Uterus (tissue), 4 donors: ENCODE results near the gene RNF13. TPM values are rescaled to one million over a fixed set of nuclear protein-coding genes. Genes with fewer than 3 reads are reported as not detected.

ENCODE experiments used
- DNase-seq, 2 donors: peaks; one replicate each; pipeline ENCODE4 v3.0.0-alpha.2; 2019 to 2020
- H3K27ac ChIP-seq, 2 donors: fragments of 200-600 bp; sonication (generic); 1 replicate in 1 of 2; 2 replicates in 1 of 2; pipeline ENCODE4 v1.5.1; 2016 to 2018
- H3K27me3 ChIP-seq, 2 donors: fragments of 200-600 bp; sonication (generic); one replicate each; pipeline ENCODE4 v1.5.1; 2018 to 2019; ENCODE audit warnings: control low read depth in 1 of 2
- H3K36me3 ChIP-seq, 2 donors: fragments of 200-600 bp; sonication (generic); one replicate each; pipeline ENCODE4 v1.5.1; 2019; ENCODE audit warnings: control low read depth in 1 of 2
- H3K4me1 ChIP-seq, 2 donors: fragments of 200-600 bp; sonication (generic); one replicate each; pipeline ENCODE4 v1.5.1; 2018 to 2019; ENCODE audit warnings: control low read depth in 1 of 2
- H3K4me3 ChIP-seq, 2 donors: fragments of 200-600 bp; sonication (generic); 1 replicate in 1 of 2; 2 replicates in 1 of 2; pipeline ENCODE4 v1.5.1; 2018 to 2019; ENCODE audit warnings: mild to moderate bottlenecking in 1 of 2
- H3K9me3 ChIP-seq, 2 donors: fragments of 200-600 bp; sonication (generic); one replicate each; pipeline ENCODE4 v1.5.1; 2019; ENCODE audit warnings: control low read depth in 1 of 2
- CTCF ChIP-seq, 4 experiments: fragments of 200-600 bp in 2 of 4; fragments of 450-650 bp in 2 of 4; sonication (generic) in 2 of 4; IDR thresholded peaks; one replicate each; pipeline ENCODE4 v1.5.1; 2016 to 2019; ENCODE audit warnings: antibody characterized with exemption in 4 of 4, mild to moderate bottlenecking in 2 of 4, moderate library complexity in 1 of 4
- POLR2A ChIP-seq, 2 donors: fragments of 450-650 bp; IDR thresholded peaks; one replicate each; pipeline ENCODE4 v1.6.1; 2016; ENCODE audit warnings: antibody characterized with exemption in 2 of 2, mild to moderate bottlenecking in 1 of 2, moderate library complexity in 1 of 2
- intact Hi-C: fragments of 100-400 bp; cut with DNase I; formaldehyde crosslinking; loops from one replicate; pipeline ENCODE4 v1.15.1; 2023; ENCODE audit warnings: low total_unique reads
- total RNA-seq, 4 donors: library from RNA; depleted of rRNA in 3 of 4; stranded (reverse); fragments of >200 nt in 3 of 4; gene quantifications; one replicate each; pipeline versions ENCODE4 v1.1.0 to v1.2.4, GENCODE V29; 2014 to 2023
- donor health status: DM: yes; HTN: yes; CAD: no.

Gene RNF13
- total RNA-seq, 4 donors from 2014 or later, result 108 to 131 (median 113) TPM

- no peaks in the 10 kb centered on the region for H3K27me3 ChIP-seq
- no peak for DNase-seq
- intact Hi-C loops, result no loop called here
- H3K9me3 ChIP-seq, result no peaks in the 10 kb centered on the region
- no peaks in the 10 kb centered on the region for H3K4me1 ChIP-seq
- H3K36me3 ChIP-seq, result no peaks in the 10 kb centered on the region
- H3K4me3 ChIP-seq, result no peak overlapping the region
- no peak overlapping the region for H3K27ac ChIP-seq
- TF ChIP-seq CTCF (IDR thresholded peaks at IDR 0.05) (no peak), POLR2A (IDR thresholded peaks at IDR 0.05) (no peak)
Observed at GRCh38 chr3:149816311-149816710, 3.3 kb downstream of the RNF13 start.

DNA sequence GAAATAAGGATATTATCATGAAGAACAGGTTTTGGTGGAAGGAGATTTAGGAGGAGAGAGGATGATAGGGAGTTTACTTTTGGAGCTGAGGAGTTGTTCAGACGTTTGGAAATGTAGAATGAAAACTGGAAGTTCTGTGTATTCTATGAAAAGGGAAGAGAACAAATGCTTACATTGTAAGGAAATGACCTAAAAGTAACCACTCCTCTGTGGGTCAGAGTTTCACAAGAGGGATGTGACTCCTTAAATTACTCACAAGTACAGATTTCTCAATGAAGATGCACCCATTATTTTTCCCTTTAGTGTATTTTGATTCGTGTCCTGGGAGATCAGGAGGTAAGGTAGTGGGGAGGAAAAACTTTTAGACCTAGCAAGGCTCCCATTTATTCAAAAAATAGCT lies 4.0 kb downstream of the RNF13 start:
- H3K36me3 ChIP-seq, result no peaks in the 10 kb centered on the region
- no peaks in the 10 kb centered on the region for H3K4me1 ChIP-seq
- no peak overlapping the region for H3K27ac ChIP-seq
- H3K4me3 ChIP-seq, result no peak overlapping the region
- TF ChIP-seq CTCF (IDR thresholded peaks at IDR 0.05), result no peak
- TF ChIP-seq POLR2A (IDR thresholded peaks at IDR 0.05), result no peak
- intact Hi-C loops, result no loop called here
- no peak for DNase-seq
- no peaks in the 10 kb centered on the region for H3K9me3 ChIP-seq
- no peaks in the 10 kb centered on the region for H3K27me3 ChIP-seq

- no peaks in the 10 kb centered on the region for H3K27me3 ChIP-seq
- no peak overlapping the region for H3K4me3 ChIP-seq
- DNase-seq, result no peak
- no peaks in the 10 kb centered on the region for H3K4me1 ChIP-seq
- no peak overlapping the region for H3K27ac ChIP-seq
- H3K9me3 ChIP-seq, result no peaks in the 10 kb centered on the region
- intact Hi-C loops, result no loop called here
- H3K36me3 ChIP-seq, result no peaks in the 10 kb centered on the region
- TF ChIP-seq POLR2A (IDR thresholded peaks at IDR 0.05) (no peak), CTCF (IDR thresholded peaks at IDR 0.05) (no peak)
Observed at GRCh38 chr3:149819432-149819831, 6.4 kb downstream of the RNF13 start.

DNA sequence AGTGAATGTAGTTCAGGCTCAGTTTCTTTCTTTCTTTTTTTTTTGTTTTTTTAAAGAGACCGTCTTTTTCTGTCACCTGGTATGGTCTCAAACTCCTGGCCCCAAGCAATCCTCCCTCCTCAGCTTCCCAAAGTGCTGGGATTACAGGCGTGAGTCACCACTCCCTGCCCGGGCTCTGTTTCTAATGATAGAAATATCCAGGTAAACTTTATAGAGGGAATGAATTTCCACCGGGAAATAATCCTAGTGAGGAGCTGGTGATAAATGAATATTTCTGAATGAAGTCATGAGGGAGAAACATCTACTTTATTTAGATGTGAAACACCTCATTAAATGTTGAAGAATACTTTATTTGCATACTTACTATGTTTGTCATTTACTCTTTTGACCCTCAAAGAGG lies 7.2 kb downstream of the RNF13 start:
- H3K27ac ChIP-seq, result no peak overlapping the region
- H3K4me1 ChIP-seq, result no peaks in the 10 kb centered on the region
- TF ChIP-seq POLR2A (IDR thresholded peaks at IDR 0.05) (no peak), CTCF (IDR thresholded peaks at IDR 0.05) (no peak)
- no peak for DNase-seq
- H3K27me3 ChIP-seq, result no peaks in the 10 kb centered on the region
- no peaks in the 10 kb centered on the region for H3K36me3 ChIP-seq
- intact Hi-C loops, result no loop called here
- H3K4me3 ChIP-seq, result no peak overlapping the region
- no peaks in the 10 kb centered on the region for H3K9me3 ChIP-seq

DNA sequence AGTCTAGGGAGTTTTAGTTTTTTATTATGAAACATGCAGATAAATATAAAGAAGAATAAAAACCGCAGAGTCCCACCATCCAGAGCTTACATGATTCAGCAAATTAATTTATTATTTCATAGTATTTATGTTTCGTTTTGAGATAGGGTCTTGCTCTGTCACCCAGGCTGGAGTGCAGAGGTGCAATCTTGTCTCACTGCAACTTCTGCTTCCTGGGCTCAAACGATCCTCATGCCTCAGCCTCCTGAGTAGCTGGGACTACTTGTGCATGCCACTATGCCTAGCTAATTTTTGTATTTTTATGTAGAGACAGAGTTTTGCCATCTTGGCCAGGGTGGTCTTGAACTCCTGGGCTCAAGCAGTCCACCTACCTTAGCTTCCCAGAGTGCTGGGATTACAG lies 13.6 kb downstream of the RNF13 start:
- Histone ChIP-seq H3K9me3 (no peaks in the 10 kb centered on the region), H3K4me3 (no peak overlapping the region), H3K27me3 (no peaks in the 10 kb centered on the region), H3K36me3 (no peaks in the 10 kb centered on the region), H3K27ac (no peak overlapping the region), H3K4me1 (no peaks in the 10 kb centered on the region)
- intact Hi-C loops, result no loop called here
- TF ChIP-seq CTCF (IDR thresholded peaks at IDR 0.05), result no peak
- TF ChIP-seq POLR2A (IDR thresholded peaks at IDR 0.05), result no peak
- DNase-seq, result no peak
